RWPE2 (cell line): ENCODE measurements around the gene GPSM1.

Experiments used
- ATAC-seq: fragments of 200-7000 bp; cut with Tn5 transposase; 3 replicates; pipeline ENCODE4 v1.9.1; 2021; ENCODE audit warnings: low read depth
- DNase-seq: peaks from one replicate; pipeline ENCODE4 v3.0.0-alpha.2; 2020; ENCODE audit warnings: low spot score
- H3K27ac ChIP-seq: fragments of 450-650 bp; 2 replicates; pipeline ENCODE4 v1.5.1; 2017; ENCODE audit warnings: mild to moderate bottlenecking; ENCODE audit not compliant: poor library complexity, severe bottlenecking
- H3K27me3 ChIP-seq: fragments of 250-450 bp; sonication (Bioruptor Pico); 2 replicates; pipeline ENCODE4 v1.5.1; 2021; ENCODE audit warnings: mild to moderate bottlenecking, moderate library complexity; ENCODE audit not compliant: insufficient read depth, poor library complexity, severe bottlenecking
- H3K36me3 ChIP-seq: fragments of 250-450 bp; sonication (Bioruptor Pico); 2 replicates; pipeline ENCODE4 v1.5.1; 2020; ENCODE audit warnings: low read depth, mild to moderate bottlenecking, moderate library complexity
- H3K4me1 ChIP-seq: fragments of 250-450 bp; sonication (Bioruptor Pico); 2 replicates; pipeline ENCODE4 v1.5.1; 2021; ENCODE audit warnings: mild to moderate bottlenecking, moderate library complexity; ENCODE audit not compliant: insufficient read depth, poor library complexity, severe bottlenecking
- H3K4me3 ChIP-seq: fragments of 250-450 bp; sonication (Bioruptor Pico); 2 replicates; pipeline ENCODE4 v1.5.1; 2021; ENCODE audit warnings: mild to moderate bottlenecking, moderate library complexity; ENCODE audit not compliant: severe bottlenecking
- H3K9me3 ChIP-seq: fragments of 250-450 bp; sonication (Bioruptor Pico); 2 replicates; pipeline ENCODE4 v1.5.1; 2021; ENCODE audit warnings: mild to moderate bottlenecking, moderate library complexity; ENCODE audit not compliant: severe bottlenecking
- CTCF ChIP-seq: fragments of 450-650 bp; IDR thresholded peaks from one replicate; pipeline ENCODE4 v1.5.1; 2017; ENCODE audit warnings: mild to moderate bottlenecking, moderate library complexity; ENCODE audit not compliant: poor library complexity, severe bottlenecking

The GPSM1 gene

GRCh38 chr9:136336156-136336870 is 9.0 kb downstream of the GPSM1 start:
- no peaks in the 10 kb centered on the region for H3K36me3 ChIP-seq
- H3K4me3 ChIP-seq = no peak overlapping the region
- ATAC-seq = no peak
- DNase-seq = no peak
- H3K27ac ChIP-seq = no peak overlapping the region
- no peak for TF ChIP-seq CTCF
- H3K9me3 ChIP-seq = no peaks in the 10 kb centered on the region
- H3K4me1 ChIP-seq = no peaks in the 10 kb centered on the region
- H3K27me3 ChIP-seq = no peaks in the 10 kb centered on the region

- Histone ChIP-seq H3K27me3 (no peaks in the 10 kb centered on the region), H3K36me3 (no peaks in the 10 kb centered on the region)
Observed at GRCh38 chr9:136336881-136337280, 9.5 kb downstream of the GPSM1 start.

GRCh38 chr9:136337416-136338395 is 10.4 kb downstream of the GPSM1 start:
- H3K9me3 ChIP-seq = no peaks in the 10 kb centered on the region
- no peak for TF ChIP-seq CTCF
- H3K36me3 ChIP-seq = no peaks in the 10 kb centered on the region
- H3K27me3 ChIP-seq = no peaks in the 10 kb centered on the region
- ATAC-seq (no peak), DNase-seq (no peak)
- no peak overlapping the region for H3K27ac ChIP-seq
- H3K4me3 ChIP-seq = no peak overlapping the region
- no peaks in the 10 kb centered on the region for H3K4me1 ChIP-seq

More at GRCh38 chr9:136336881-136337280, 9.5 kb downstream of the GPSM1 start:
- no peak overlapping the region for H3K4me3 ChIP-seq
- no peaks in the 10 kb centered on the region for H3K4me1 ChIP-seq
- no peak for TF ChIP-seq CTCF
- H3K9me3 ChIP-seq = no peaks in the 10 kb centered on the region
- H3K27ac ChIP-seq = no peak overlapping the region
- ATAC-seq (no peak), DNase-seq (no peak)

- no peak overlapping the region for H3K27ac ChIP-seq
Observed at GRCh38 chr9:136338511-136338910, 11.2 kb downstream of the GPSM1 start.

More at GRCh38 chr9:136338511-136338910, 11.2 kb downstream of the GPSM1 start:
- Histone ChIP-seq H3K4me3 (no peak overlapping the region), H3K27me3 (no peaks in the 10 kb centered on the region), H3K9me3 (no peaks in the 10 kb centered on the region), H3K36me3 (no peaks in the 10 kb centered on the region), H3K4me1 (no peaks in the 10 kb centered on the region)
- TF ChIP-seq CTCF = no peak
- DNase-seq = no peak
- no peak for ATAC-seq
